OCI-LY1 (cell line): ENCODE results near the gene AQP5.

Experiments
- H2AFZ ChIP-seq: fragments of 200-600 bp; sonication (generic), shearing (Covaris generic); 2 replicates; pipeline ENCODE4 v1.6.0; 2014; ENCODE audit warnings: antibody characterized with exemption, mild to moderate bottlenecking, low read length
- H3F3A ChIP-seq: fragments of 200-600 bp; sonication (generic), shearing (Covaris generic); 2 replicates; pipeline ENCODE4 v1.6.0; 2014; ENCODE audit warnings: mild to moderate bottlenecking, antibody characterized with exemption, low read length, moderate library complexity; ENCODE audit not compliant: insufficient read depth
- H3K27ac ChIP-seq: fragments of 200-600 bp; sonication (generic); 2 replicates; pipeline ENCODE4 v1.5.1; 2014; ENCODE audit warnings: low read length, mixed run types, mild to moderate bottlenecking, low read depth; ENCODE audit not compliant: poor library complexity, severe bottlenecking
- H3K27me3 ChIP-seq: fragments of 200-600 bp; sonication (generic); 2 replicates; pipeline ENCODE4 v1.6.0; 2014; ENCODE audit warnings: antibody characterized with exemption, mild to moderate bottlenecking, low read length, moderate library complexity; ENCODE audit not compliant: insufficient read depth
- H3K36me3 ChIP-seq: fragments of 200-600 bp; sonication (generic); 2 replicates; pipeline ENCODE4 v1.6.1; 2014; ENCODE audit warnings: mild to moderate bottlenecking, antibody characterized with exemption, low read length, moderate library complexity, mixed read lengths; ENCODE audit not compliant: insufficient read depth
- H3K4me1 ChIP-seq: fragments of 200-600 bp; sonication (generic); 2 replicates; pipeline ENCODE4 v1.5.1; 2014; ENCODE audit warnings: mild to moderate bottlenecking, low read length, moderate library complexity; ENCODE audit not compliant: insufficient read depth, severe bottlenecking
- H3K4me2 ChIP-seq: fragments of 200-600 bp; sonication (generic), shearing (Covaris generic); 2 replicates; pipeline ENCODE4 v1.6.1; 2014; ENCODE audit warnings: low read length
- H3K4me3 ChIP-seq: fragments of 200-600 bp; sonication (generic); 2 replicates; pipeline ENCODE4 v1.5.1; 2014; ENCODE audit warnings: low read length, low read depth, mild to moderate bottlenecking, mixed read lengths; ENCODE audit not compliant: poor library complexity, severe bottlenecking
- H3K79me2 ChIP-seq: fragments of 200-600 bp; shearing (Covaris generic); 2 replicates; pipeline ENCODE4 v1.6.1; 2016; ENCODE audit warnings: mixed run types, low read length, mixed read lengths; ENCODE audit not compliant: insufficient read depth
- H3K9ac ChIP-seq: fragments of 200-600 bp; sonication (generic), shearing (Covaris generic); 2 replicates; pipeline ENCODE4 v1.6.1; 2014; ENCODE audit warnings: mild to moderate bottlenecking, low read length, mixed read lengths
- H3K9me2 ChIP-seq: fragments of 200-600 bp; sonication (generic), shearing (Covaris generic); 2 replicates; pipeline ENCODE4 v1.6.1; 2014; ENCODE audit warnings: low read depth, mild to moderate bottlenecking, low read length, mixed read lengths
- H3K9me3 ChIP-seq: fragments of 200-600 bp; shearing (Covaris generic); 2 replicates; pipeline ENCODE4 v1.6.1; 2014; ENCODE audit warnings: low read length, mixed read lengths
- H4K20me1 ChIP-seq: fragments of 200-600 bp; sonication (generic), shearing (Covaris generic); 2 replicates; pipeline ENCODE4 v1.6.0; 2016; ENCODE audit warnings: mild to moderate bottlenecking, low read length; ENCODE audit not compliant: insufficient read depth
- CTCF ChIP-seq: fragments of 200-600 bp; sonication (generic), shearing (Covaris generic); IDR thresholded peaks from 2 replicates; pipeline ENCODE4 v1.5.1; 2017; ENCODE audit warnings: mild to moderate bottlenecking, antibody characterized with exemption, low read length, moderate library complexity, mixed read lengths
- EZH2 ChIP-seq: fragments of 200-600 bp; sonication (generic), shearing (Covaris generic); IDR thresholded peaks from 2 replicates; pipeline ENCODE4 v1.8.0; 2017; ENCODE audit warnings: borderline replicate concordance, mixed run types, mild to moderate bottlenecking, antibody characterized with exemption, low read length, moderate library complexity, mixed read lengths

Gene AQP5

GRCh38 chr12:49969027-49969426 lies 7.4 kb downstream of the AQP5 start:
- Histone ChIP-seq H3K4me3 (no peak overlapping the region), H2AFZ (no peak overlapping the region), H4K20me1 (no peaks in the 10 kb centered on the region), H3F3A (no peaks in the 10 kb centered on the region), H3K4me1 (peaks cover 9% of the 10 kb centered on the region), H3K27me3 (0 out of 2 replicates have a peak, but pooled peaks cover 3% of the 10 kb centered on the region), H3K9ac (no peak overlapping the region), H3K27ac (no peak overlapping the region), H3K9me2 (no peaks in the 10 kb centered on the region), H3K4me2 (no peak overlapping the region), H3K9me3 (no peaks in the 10 kb centered on the region), H3K36me3 (no peaks in the 10 kb centered on the region), H3K79me2 (no peaks in the 10 kb centered on the region)
- TF ChIP-seq CTCF (no peak), EZH2 (no peak)

GRCh38 chr12:49969651-49970429 lies 8.2 kb downstream of the AQP5 start:
- no peak overlapping the region for H3K9ac ChIP-seq
- no peaks in the 10 kb centered on the region for H3K9me3 ChIP-seq
- no peak overlapping the region for H3K4me3 ChIP-seq
- no peak overlapping the region for H2AFZ ChIP-seq
- no peaks in the 10 kb centered on the region for H4K20me1 ChIP-seq
- H3K4me2 ChIP-seq = no peak overlapping the region
- H3K36me3 ChIP-seq = no peaks in the 10 kb centered on the region
- H3F3A ChIP-seq = no peaks in the 10 kb centered on the region
- H3K27me3 ChIP-seq = 0 out of 2 replicates have a peak, but pooled peaks cover 3% of the 10 kb centered on the region
- no peaks in the 10 kb centered on the region for H3K79me2 ChIP-seq
- no peaks in the 10 kb centered on the region for H3K9me2 ChIP-seq
- H3K4me1 ChIP-seq = peaks cover 9% of the 10 kb centered on the region
- no peak overlapping the region for H3K27ac ChIP-seq
- no peak for TF ChIP-seq CTCF
- TF ChIP-seq EZH2 = no peak

- no peak overlapping the region for H3K27ac ChIP-seq
- TF ChIP-seq EZH2 (no peak), CTCF (no peak)
- peaks cover 9% of the 10 kb centered on the region for H3K4me1 ChIP-seq
- no peaks in the 10 kb centered on the region for H3K36me3 ChIP-seq
- H3K27me3 ChIP-seq = 0 out of 2 replicates have a peak, but pooled peaks cover 3% of the 10 kb centered on the region
- H3K79me2 ChIP-seq = no peaks in the 10 kb centered on the region
- H4K20me1 ChIP-seq = no peaks in the 10 kb centered on the region
- H3F3A ChIP-seq = no peaks in the 10 kb centered on the region
- H3K4me2 ChIP-seq = no peak overlapping the region
- H3K9me2 ChIP-seq = no peaks in the 10 kb centered on the region
- no peaks in the 10 kb centered on the region for H3K9me3 ChIP-seq
- no peak overlapping the region for H3K9ac ChIP-seq
- H3K4me3 ChIP-seq = no peak overlapping the region
- H2AFZ ChIP-seq = no peak overlapping the region
Observed at GRCh38 chr12:49970658-49971057, 9.0 kb downstream of the AQP5 start.
